Prostate gland (tissue), 2 donors: ENCODE results near the gene FFAR1. TPM values are rescaled to one million over a fixed set of nuclear protein-coding genes. Genes with fewer than 3 reads are reported as not detected.

Experiments
- DNase-seq: peaks from one replicate; pipeline ENCODE4 v3.0.0-alpha.2; 2019; ENCODE audit warnings: low spot score
- H3K27ac ChIP-seq, 2 donors: fragments of 200-600 bp; sonication (generic); 2 replicates each; pipeline ENCODE4 v1.5.1; 2017 to 2019
- H3K27me3 ChIP-seq: fragments of 200-600 bp; sonication (generic); replicated peaks from 2 replicates; pipeline ENCODE4 v1.5.1; 2019; ENCODE audit not compliant: insufficient read depth
- H3K36me3 ChIP-seq, 2 donors: fragments of 200-600 bp; sonication (generic); 1 replicate in 1 of 2; 2 replicates in 1 of 2; pipeline versions ENCODE4 v1.5.1 to v1.8.1; 2017 to 2019
- H3K4me1 ChIP-seq: fragments of 200-600 bp; sonication (generic); replicated peaks from 2 replicates; pipeline ENCODE4 v1.5.1; 2019
- H3K4me3 ChIP-seq, 2 donors: fragments of 200-600 bp; sonication (generic); 2 replicates each; pipeline ENCODE4 v1.5.1; 2017 to 2019
- H3K9me3 ChIP-seq: fragments of 200-600 bp; sonication (generic); 2 replicates; pipeline ENCODE4 v1.5.1; 2017
- CTCF ChIP-seq, 4 experiments: fragments of 200-600 bp in 2 of 4; fragments of 450-650 bp in 2 of 4; sonication (generic) in 2 of 4; IDR thresholded peaks; 1 replicate in 3 of 4; 2 replicates in 1 of 4; pipeline ENCODE4 v1.5.1; 2016 to 2019; ENCODE audit warnings: antibody characterized with exemption in 4 of 4, mild to moderate bottlenecking in 2 of 4, moderate library complexity in 2 of 4
- POLR2A ChIP-seq: fragments of 450-650 bp; IDR thresholded peaks from one replicate; pipeline ENCODE4 v1.6.1; 2016; ENCODE audit warnings: antibody characterized with exemption, mild to moderate bottlenecking
- POLR2AphosphoS5 ChIP-seq: sonication (generic); formaldehyde crosslinking; IDR thresholded peaks from one replicate; pipeline ENCODE4 v1.6.1; 2017; ENCODE audit warnings: antibody characterized with exemption
- WGBS: methylation state at CpG from one replicate; pipeline ENCODE4 v1.1.5; 2018; 5-methylcytosine and 5-hydroxymethylcytosine counted together
- intact Hi-C: fragments of 100-400 bp; cut with DNase I; formaldehyde crosslinking; loops from one replicate; pipeline ENCODE4 v1.14.2; 2022
- total RNA-seq, 2 donors: library from RNA; depleted of rRNA; stranded (reverse); fragments of >200 nt; gene quantifications; one replicate each; pipeline ENCODE4 v1.1.0, GENCODE V29; 2016

Gene FFAR1
- total RNA-seq, 2 donors from 2014 or later = 0.28 TPM; not detected in 1

- H3K27me3 ChIP-seq = peaks cover 5% of the 10 kb centered on the region
- 78% methylated on average over 12 of the region's 12 CpGs for WGBS
Measured at GRCh38 chr19:35328851-35329285, 18.8 kb upstream of the FFAR1 start, which contains the start of gene CD22. Gene CD22 (plus strand): TSS chr19:35329187. CDS start chr19:35332041, 2,854 bp downstream.

GRCh38 chr19:35329323-35329722 lies 18.4 kb upstream of the FFAR1 start:
- H3K9me3 ChIP-seq = no peaks in the 10 kb centered on the region
- H3K27ac ChIP-seq = no peak overlapping the region
- no peaks in the 10 kb centered on the region for H3K36me3 ChIP-seq
- intact Hi-C loops = no loop called here
- DNase-seq = no peak
- WGBS = 83% methylated on average over 4 of the region's 4 CpGs
- TF ChIP-seq CTCF (IDR thresholded peaks at IDR 0.05) (no peak), POLR2A (no peak), POLR2AphosphoS5 (no peak)
- peaks cover 5% of the 10 kb centered on the region for H3K27me3 ChIP-seq
- H3K4me1 ChIP-seq = no peaks in the 10 kb centered on the region
- H3K4me3 ChIP-seq = no peak overlapping the region

More at GRCh38 chr19:35328851-35329285, 18.8 kb upstream of the FFAR1 start, which contains the start of gene CD22:
- TF ChIP-seq POLR2A = no peak
- TF ChIP-seq CTCF (IDR thresholded peaks at IDR 0.05) = no peak
- TF ChIP-seq POLR2AphosphoS5 = no peak
- H3K9me3 ChIP-seq = no peaks in the 10 kb centered on the region
- DNase-seq = no peak
- H3K27ac ChIP-seq = no peak within 1 kb of the TSS
- H3K4me3 ChIP-seq = no peak within 1 kb of the TSS
- H3K4me1 ChIP-seq = no peaks in the 10 kb centered on the region
- H3K36me3 ChIP-seq = no peaks in the 10 kb centered on the region
- intact Hi-C loops = no loop called here

GRCh38 chr19:35330475-35330874 lies 17.2 kb upstream of the FFAR1 start:
- no peak for TF ChIP-seq POLR2A
- no peak for TF ChIP-seq POLR2AphosphoS5
- TF ChIP-seq CTCF (IDR thresholded peaks at IDR 0.05) = no peak
- H3K36me3 ChIP-seq = no peaks in the 10 kb centered on the region
- H3K27me3 ChIP-seq = peaks cover 5% of the 10 kb centered on the region
- 59% methylated on average over 7 of the region's 7 CpGs for WGBS
- intact Hi-C loops = no loop called here
- no peak overlapping the region for H3K4me3 ChIP-seq
- H3K27ac ChIP-seq = no peak overlapping the region
- no peak for DNase-seq
- no peaks in the 10 kb centered on the region for H3K9me3 ChIP-seq
- H3K4me1 ChIP-seq = no peaks in the 10 kb centered on the region

GRCh38 chr19:35331551-35332214 lies 16.0 kb upstream of the FFAR1 start:
- 82% methylated on average over 14 of the region's 14 CpGs for WGBS
- no peak overlapping the region for H3K4me3 ChIP-seq
- no peak for TF ChIP-seq POLR2A
- no peak for TF ChIP-seq CTCF (IDR thresholded peaks at IDR 0.05)
- no peak for TF ChIP-seq POLR2AphosphoS5
- no peaks in the 10 kb centered on the region for H3K9me3 ChIP-seq
- no peak overlapping the region for H3K27ac ChIP-seq
- no peak for DNase-seq
- intact Hi-C loops = no loop called here
- no peaks in the 10 kb centered on the region for H3K36me3 ChIP-seq
- peaks cover 5% of the 10 kb centered on the region for H3K27me3 ChIP-seq
- H3K4me1 ChIP-seq = no peaks in the 10 kb centered on the region

- Histone ChIP-seq H3K36me3 (no peaks in the 10 kb centered on the region), H3K4me1 (no peaks in the 10 kb centered on the region), H3K27ac (no peak overlapping the region), H3K9me3 (no peaks in the 10 kb centered on the region), H3K4me3 (no peak overlapping the region), H3K27me3 (peaks cover 5% of the 10 kb centered on the region)
- WGBS = 68% methylated on average over 12 of the region's 12 CpGs
- intact Hi-C loops = no loop called here
- no peak for DNase-seq
- TF ChIP-seq CTCF (IDR thresholded peaks at IDR 0.05) (no peak), POLR2AphosphoS5 (no peak), POLR2A (no peak)
Measured at GRCh38 chr19:35332817-35333216, 14.9 kb upstream of the FFAR1 start.
